ENCODE data around the gene TTK. TPM values are rescaled to one million over a fixed set of nuclear protein-coding genes. Genes with fewer than 3 reads are reported as not detected.

TTK gene
- 10 to 100 TPM; 26.2 to 28.4 TPM for total RNA-seq

DNA sequence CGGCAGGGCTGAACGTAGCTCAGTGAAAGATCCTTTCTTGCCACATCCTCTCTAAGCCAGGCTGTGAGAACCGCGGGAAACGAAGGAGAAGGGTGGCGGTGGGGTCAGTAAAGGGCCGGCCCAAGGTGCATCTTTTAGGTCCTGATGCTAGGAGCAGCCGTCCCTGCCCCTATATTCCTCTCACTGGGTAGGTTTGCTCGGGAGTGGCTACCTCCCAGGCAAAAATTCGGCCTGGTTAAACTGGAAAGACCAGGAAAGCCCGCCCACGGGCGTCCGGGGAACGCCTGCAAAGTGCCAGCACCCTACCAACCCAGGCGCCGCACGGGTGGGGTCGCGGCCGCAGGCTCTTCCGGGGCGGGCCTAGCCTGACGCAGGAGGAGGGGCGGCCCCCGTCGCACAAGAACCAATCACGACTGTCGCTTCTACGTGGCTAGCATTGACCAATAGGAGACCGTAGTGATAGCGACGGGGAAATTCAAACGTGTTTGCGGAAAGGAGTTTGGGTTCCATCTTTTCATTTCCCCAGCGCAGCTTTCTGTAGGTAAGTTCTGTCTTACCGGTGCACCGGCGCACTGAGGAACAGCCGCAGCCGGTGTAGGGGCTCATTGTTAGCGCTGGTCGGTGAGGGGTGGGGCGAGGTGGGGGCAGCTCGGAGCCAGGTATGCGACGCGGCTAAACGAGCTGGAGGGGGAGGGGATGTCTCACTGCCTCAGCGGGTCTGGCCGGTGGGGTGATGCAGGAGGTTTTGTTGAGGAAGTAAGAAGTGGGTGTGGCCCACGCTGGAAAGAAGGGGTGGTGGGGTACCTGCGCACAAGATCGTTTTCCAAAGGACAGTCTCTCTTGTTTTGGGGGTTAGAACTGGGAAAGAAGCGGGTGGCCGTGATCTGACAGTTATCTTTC, at the start of gene TTK:
TSS of gene TTK (plus strand) at position 477 of the 900 bp plus-strand sequence. CDS start 1,195 bp downstream, outside the sequence.

Other genes with a start within 250 kb of the TTK start
- gene ELOVL4, start 57.1 kb upstream of the TTK start, total RNA-seq: under 1 TPM; 0.25 to 0.31 TPM
- 10 to 100 TPM; 16.4 to 16.9 TPM for gene BCKDHB, start 102.0 kb downstream of the TTK start, total RNA-seq

Data from activated naive CD4-positive, alpha-beta T cell treated with anti-CD3 and anti-CD28 coated beads, Interleukin-2, amount 10 ng/mL, durations not matched to agents 5 hours and 36 hours (primary cell).